Tibial nerve (tissue), 4 donors: ENCODE results near the gene BMF. TPM values are rescaled to one million over a fixed set of nuclear protein-coding genes. Genes with fewer than 3 reads are reported as not detected.

Experiments used
- DNase-seq, 2 donors: peaks; one replicate each; pipeline ENCODE4 v3.0.0-alpha.2; 2019; ENCODE audit warnings: low spot score in 2 of 2
- H3K27ac ChIP-seq, 4 donors: fragments of 200-600 bp; sonication (generic) in 3 of 4; one replicate each; pipeline ENCODE4 v1.5.1; 2017 to 2019; ENCODE audit warnings: mild to moderate bottlenecking in 1 of 4
- H3K27me3 ChIP-seq, 2 donors: fragments of 200-600 bp; sonication (generic) in 1 of 2; one replicate each; pipeline versions ENCODE4 v1.5.1 to v1.6.0; 2017 to 2019
- H3K36me3 ChIP-seq, 3 donors: fragments of 200-600 bp; sonication (generic); one replicate each; pipeline ENCODE4 v1.5.1; 2018 to 2019
- H3K4me1 ChIP-seq, 4 donors: fragments of 200-600 bp; sonication (generic) in 3 of 4; one replicate each; pipeline ENCODE4 v1.5.1; 2017 to 2019
- H3K4me3 ChIP-seq, 4 donors: fragments of 200-600 bp; sonication (generic) in 3 of 4; one replicate each; pipeline ENCODE4 v1.5.1; 2017 to 2019; ENCODE audit warnings: mild to moderate bottlenecking in 1 of 4, moderate library complexity in 1 of 4
- H3K9me3 ChIP-seq, 4 donors: fragments of 200-600 bp; sonication (generic) in 3 of 4; one replicate each; pipeline ENCODE4 v1.5.1; 2017 to 2019
- EP300 ChIP-seq, 2 donors: sonication (generic); formaldehyde crosslinking; IDR thresholded peaks; one replicate each; pipeline ENCODE4 v1.6.1; 2017; ENCODE audit warnings: antibody characterized with exemption in 2 of 2, mild to moderate bottlenecking in 1 of 2
- POLR2A ChIP-seq, 2 donors: fragments of 450-650 bp; IDR thresholded peaks; one replicate each; pipeline ENCODE4 v1.6.1; 2017; ENCODE audit warnings: antibody characterized with exemption in 2 of 2, mild to moderate bottlenecking in 2 of 2, moderate library complexity in 2 of 2
- WGBS, 2 donors: methylation state at CpG; one replicate each; pipeline ENCODE4 v1.1.5; 2018; 5-methylcytosine and 5-hydroxymethylcytosine counted together
- total RNA-seq, 4 donors: library from RNA; depleted of rRNA; stranded (reverse); fragments of >200 nt; gene quantifications; one replicate each; pipeline ENCODE4 v1.1.0, GENCODE V29; 2016
- TF ChIP-seq, protein P1 (sequence below), 5 experiments: fragments of 200-600 bp in 3 of 5; fragments of 450-650 bp in 2 of 5; sonication (generic) in 3 of 5; IDR thresholded peaks; one replicate each; pipeline ENCODE4 v1.5.1; 2016 to 2019; ENCODE audit warnings: antibody characterized with exemption in 5 of 5, mild to moderate bottlenecking in 3 of 5, moderate library complexity in 2 of 5

Gene BMF
- total RNA-seq, 4 donors from 2014 or later, result 2.7 to 6.3 (median 4.2) TPM

- Histone ChIP-seq H3K4me1 (peaks cover 0 to 22% (median 6%) of the 10 kb centered on the region in 4 donors), H3K36me3 (no peaks in the 10 kb centered on the region), H3K4me3 (no peak overlapping the region), H3K9me3 (no peaks in the 10 kb centered on the region), H3K27me3 (no peaks in the 10 kb centered on the region), H3K27ac (no peak overlapping the region)
- no peak for TF ChIP-seq EP300 (IDR thresholded peaks at IDR 0.05)
- TF ChIP-seq POLR2A (IDR thresholded peaks at IDR 0.05), result no peak
- TF ChIP-seq, protein P1, sequence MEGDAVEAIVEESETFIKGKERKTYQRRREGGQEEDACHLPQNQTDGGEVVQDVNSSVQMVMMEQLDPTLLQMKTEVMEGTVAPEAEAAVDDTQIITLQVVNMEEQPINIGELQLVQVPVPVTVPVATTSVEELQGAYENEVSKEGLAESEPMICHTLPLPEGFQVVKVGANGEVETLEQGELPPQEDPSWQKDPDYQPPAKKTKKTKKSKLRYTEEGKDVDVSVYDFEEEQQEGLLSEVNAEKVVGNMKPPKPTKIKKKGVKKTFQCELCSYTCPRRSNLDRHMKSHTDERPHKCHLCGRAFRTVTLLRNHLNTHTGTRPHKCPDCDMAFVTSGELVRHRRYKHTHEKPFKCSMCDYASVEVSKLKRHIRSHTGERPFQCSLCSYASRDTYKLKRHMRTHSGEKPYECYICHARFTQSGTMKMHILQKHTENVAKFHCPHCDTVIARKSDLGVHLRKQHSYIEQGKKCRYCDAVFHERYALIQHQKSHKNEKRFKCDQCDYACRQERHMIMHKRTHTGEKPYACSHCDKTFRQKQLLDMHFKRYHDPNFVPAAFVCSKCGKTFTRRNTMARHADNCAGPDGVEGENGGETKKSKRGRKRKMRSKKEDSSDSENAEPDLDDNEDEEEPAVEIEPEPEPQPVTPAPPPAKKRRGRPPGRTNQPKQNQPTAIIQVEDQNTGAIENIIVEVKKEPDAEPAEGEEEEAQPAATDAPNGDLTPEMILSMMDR (IDR thresholded peaks at IDR 0.05), result no peak
- no peak for DNase-seq
- 87 to 89% methylated on average over 2 of the region's 2 CpGs for WGBS, 2 donors
Measured at GRCh38 chr15:40111888-40112287, 3.2 kb upstream of the BMF start.

DNA sequence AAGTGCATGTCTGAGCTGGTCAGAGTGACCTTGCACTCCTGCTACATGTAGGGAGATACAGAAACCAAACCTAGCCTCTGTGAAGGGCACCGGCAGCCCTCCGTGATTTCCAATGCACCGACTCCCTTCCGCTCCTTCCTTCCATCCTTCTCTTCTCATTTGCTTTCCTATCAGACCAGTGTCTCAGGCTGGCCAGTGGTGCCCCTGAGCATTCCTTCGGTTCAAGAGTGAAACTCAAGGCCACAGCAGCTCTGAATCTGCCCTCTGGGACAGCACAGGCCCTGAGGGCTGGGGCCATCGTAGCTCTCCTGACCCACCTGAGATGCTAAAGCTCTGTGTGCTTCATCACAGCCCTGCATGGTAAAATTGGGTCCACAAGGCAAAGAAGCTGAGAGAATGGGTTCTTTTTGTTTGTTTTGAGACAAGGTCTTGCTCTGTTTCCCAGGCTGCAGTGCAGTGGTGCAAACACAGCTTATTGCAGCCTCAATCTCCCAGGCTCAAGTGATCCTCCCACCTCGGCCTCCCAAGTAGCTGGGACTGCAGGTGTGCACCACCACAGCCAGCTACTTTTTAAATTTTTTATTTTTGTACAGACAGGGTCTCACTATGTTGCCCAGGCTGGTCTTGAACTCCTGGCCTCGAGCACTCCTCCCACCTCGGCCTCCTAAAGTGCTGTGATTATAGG is 2.3 kb upstream of the BMF start:
- Histone ChIP-seq H3K27ac (no peak overlapping the region), H3K36me3 (no peaks in the 10 kb centered on the region), H3K9me3 (no peaks in the 10 kb centered on the region), H3K27me3 (no peaks in the 10 kb centered on the region), H3K4me3 (no peak overlapping the region), H3K4me1 (peaks cover 0 to 31% (median 11%) of the 10 kb centered on the region in 4 donors)
- TF ChIP-seq POLR2A (IDR thresholded peaks at IDR 0.05) (no peak), EP300 (IDR thresholded peaks at IDR 0.05) (no peak)
- TF ChIP-seq, protein P1 (IDR thresholded peaks at IDR 0.05), result no peak
- DNase-seq, result no peak
- 88 to 90% methylated on average over 9 of the region's 9 CpGs for WGBS, 2 donors

- WGBS, 2 donors, result 0 to 1% methylated on average over 21 to 24 of the region's 47 CpGs
- Histone ChIP-seq H3K27me3 (no peaks in the 10 kb centered on the region), H3K4me3 (peak overlapping the region; percentile 61 to 91 (median 72)), H3K36me3 (no peaks in the 10 kb centered on the region), H3K4me1 (peaks cover 0 to 59% (median 37%) of the 10 kb centered on the region in 4 donors), H3K9me3 (no peaks in the 10 kb centered on the region), H3K27ac (peak overlapping the region; percentile 62 to 96 (median 94))
- peak; percentile 84 to 91 for TF ChIP-seq POLR2A (IDR thresholded peaks at IDR 0.05)
- TF ChIP-seq, protein P1 (IDR thresholded peaks at IDR 0.05), result no peak
- TF ChIP-seq EP300 (IDR thresholded peaks at IDR 0.05), result no peak
- DNase-seq, result peak in 1 of 2 donors; percentile 44
Measured at GRCh38 chr15:40108061-40108854, 421 bp downstream of the BMF start.

DNA sequence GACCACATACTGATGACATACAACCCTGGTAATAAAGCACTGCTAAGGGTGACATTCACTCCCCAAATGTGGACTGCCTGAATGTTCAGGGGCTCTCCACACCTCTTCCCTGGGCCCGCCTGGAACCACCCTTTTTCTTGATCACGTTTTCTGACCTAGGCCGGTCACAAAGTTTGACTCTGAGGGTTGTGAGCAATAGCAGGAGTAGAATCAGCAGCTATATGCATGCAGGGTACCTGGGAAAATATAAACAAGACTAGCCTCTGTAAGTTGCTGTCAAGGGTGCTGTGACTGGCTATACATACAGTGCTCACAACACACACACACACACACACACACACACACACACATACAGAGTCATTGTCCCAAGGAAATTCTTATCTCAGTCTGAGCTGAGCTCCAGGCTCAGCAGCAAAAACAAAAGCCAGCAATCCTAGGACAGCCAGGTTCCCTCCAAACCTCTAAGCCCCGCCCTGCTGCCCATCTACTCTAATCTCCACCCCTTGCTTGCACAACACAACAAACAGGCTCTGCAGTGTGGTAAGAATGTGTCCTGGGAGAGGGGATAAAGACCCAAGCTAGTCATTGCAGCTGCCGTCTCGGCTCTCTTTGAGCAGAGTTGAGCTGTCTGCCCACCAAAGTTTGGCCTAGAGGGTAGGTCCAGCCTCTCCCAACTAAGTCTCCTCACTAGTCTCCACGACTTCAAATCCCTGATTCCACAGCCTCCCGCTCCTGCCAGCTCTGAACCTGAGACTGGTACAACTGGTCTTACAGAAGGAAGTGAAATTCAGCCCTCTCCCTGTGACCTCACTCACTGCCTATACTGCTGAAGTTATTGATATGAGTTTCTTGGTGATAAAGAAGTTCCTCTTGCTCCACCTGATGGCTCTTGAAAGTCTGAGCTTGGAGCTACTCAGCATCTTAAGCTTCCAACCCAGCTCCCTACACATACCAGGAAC is 2.2 kb downstream of the BMF start:
- no peaks in the 10 kb centered on the region for H3K36me3 ChIP-seq
- WGBS, 2 donors, result 56 to 58% methylated on average over 8 of the region's 8 CpGs
- DNase-seq, result peak; percentile 60 to 79
- H3K9me3 ChIP-seq, result no peaks in the 10 kb centered on the region
- H3K4me3 ChIP-seq, result peak overlapping the region in 1 of 4 donors; percentile 24
- H3K27ac ChIP-seq, result peak overlapping the region; percentile 62 to 96 (median 94)
- H3K27me3 ChIP-seq, result no peaks in the 10 kb centered on the region
- peaks cover 0 to 76% (median 55%) of the 10 kb centered on the region in 4 donors for H3K4me1 ChIP-seq
- peak in 1 of 2 donors; percentile 86 for TF ChIP-seq EP300 (IDR thresholded peaks at IDR 0.05)
- TF ChIP-seq, protein P1 (IDR thresholded peaks at IDR 0.05), result peak in 1 of 5 experiments; percentile 9
- TF ChIP-seq POLR2A (IDR thresholded peaks at IDR 0.05), result peak in 1 of 2 donors; percentile 43
